Left lung (tissue), 10 donors: ENCODE results near the gene GGT6. TPM values are rescaled to one million over a fixed set of nuclear protein-coding genes. Genes with fewer than 3 reads are reported as not detected.

ENCODE experiments used
- ATAC-seq: fragments of 200-7000 bp; cut with Tn5 transposase; one replicate; pipeline ENCODE4 v1.9.1; 2020; ENCODE audit warnings: moderate library complexity
- DNase-seq, 4 donors: peaks; one replicate each; pipeline ENCODE4 v3.0.0-alpha.2; 2013 to 2020
- H3K27ac ChIP-seq, 2 donors: fragments of 200-600 bp; sonication (generic) in 1 of 2; one replicate each; pipeline versions ENCODE4 v1.5.0 to v1.8.0; 2020 to 2021
- H3K27me3 ChIP-seq, 2 donors: fragments of 200-600 bp; sonication (generic) in 1 of 2; one replicate each; pipeline versions ENCODE4 v1.5.0 to v1.8.0; 2020 to 2021
- H3K36me3 ChIP-seq, 2 donors: fragments of 200-600 bp; sonication (generic) in 1 of 2; one replicate each; pipeline versions ENCODE4 v1.5.0 to v1.8.0; 2020 to 2021
- H3K4me1 ChIP-seq, 2 donors: fragments of 200-600 bp; one replicate each; pipeline ENCODE4 v1.8.0; 2021
- H3K4me3 ChIP-seq, 2 donors: fragments of 200-600 bp; sonication (generic) in 1 of 2; one replicate each; pipeline versions ENCODE4 v1.5.0 to v1.8.0; 2020 to 2021; ENCODE audit warnings: mild to moderate bottlenecking in 1 of 2
- H3K9me3 ChIP-seq, 2 donors: fragments of 200-600 bp; sonication (generic) in 1 of 2; one replicate each; pipeline versions ENCODE4 v1.5.0 to v1.8.0; 2020 to 2021
- CTCF ChIP-seq, 2 donors: fragments of 200-600 bp; sonication (generic) in 1 of 2; IDR thresholded peaks; one replicate each; pipeline versions ENCODE4 v1.5.0 to v1.8.0; 2021; ENCODE audit warnings: antibody characterized with exemption in 2 of 2
- intact Hi-C, 2 donors: fragments of 100-400 bp; cut with DNase I; formaldehyde crosslinking; loops; one replicate each; pipeline versions ENCODE4 v1.11.2 to v1.14.2; 2022
- polyA plus RNA-seq, 6 donors: library from polyadenylated mRNA; unstranded; fragments of 120-200 nt; gene quantifications; one replicate each; pipeline ENCODE4 v1.2.1, GENCODE V29; 2013; ENCODE audit not compliant: insufficient read length in 6 of 6
- total RNA-seq, 2 donors: library from RNA; stranded (reverse); fragmentation: NEBNext Ultra II Directional; extraction: Animal tissue kit (Norgen Biotek cat#: 25700); gene quantifications; one replicate each; pipeline ENCODE4 v1.2.1, GENCODE V29; 2021
- donor health status: DM: no; HTN: yes; CAD: no.
- donor health status: DM: no; HTN: no; CAD: no.

GGT6 gene
- total and polyA plus RNA-seq, 8 donors, result 1.8 to 17.4 (median 6.4) TPM

GRCh38 chr17:4537451-4538235 is 22.7 kb downstream of the GGT6 start:
- DNase-seq, result no peak
- intact Hi-C loops, result no loop called here
- no peak for ATAC-seq
- no peaks in the 10 kb centered on the region for H3K9me3 ChIP-seq
- peaks cover 10 to 84% of the 10 kb centered on the region in 2 donors for H3K4me1 ChIP-seq
- H3K27me3 ChIP-seq, result no peaks in the 10 kb centered on the region
- no peak overlapping the region for H3K4me3 ChIP-seq
- H3K36me3 ChIP-seq, result peaks cover 0 to 62% of the 10 kb centered on the region in 2 donors
- TF ChIP-seq CTCF (IDR thresholded peaks at IDR 0.05), result no peak
- peak overlapping the region; percentile 44 to 74 for H3K27ac ChIP-seq

GRCh38 chr17:4536742-4537411 is 23.5 kb downstream of the GGT6 start:
- intact Hi-C loops, result no loop called here
- DNase-seq (no peak), ATAC-seq (peak; percentile 4)
- TF ChIP-seq CTCF (IDR thresholded peaks at IDR 0.05), result no peak
- Histone ChIP-seq H3K27me3 (no peaks in the 10 kb centered on the region), H3K36me3 (peaks cover 0 to 55% of the 10 kb centered on the region in 2 donors), H3K4me3 (no peak overlapping the region), H3K27ac (peak overlapping the region; percentile 48 to 74), H3K9me3 (no peaks in the 10 kb centered on the region), H3K4me1 (peaks cover 10 to 90% of the 10 kb centered on the region in 2 donors)

- ATAC-seq (no peak), DNase-seq (no peak)
- Histone ChIP-seq H3K9me3 (no peaks in the 10 kb centered on the region), H3K4me3 (no peak overlapping the region), H3K36me3 (peaks cover 0 to 49% of the 10 kb centered on the region in 2 donors), H3K27ac (peak overlapping the region; percentile 48 to 74), H3K4me1 (peaks cover 10 to 93% of the 10 kb centered on the region in 2 donors), H3K27me3 (no peaks in the 10 kb centered on the region)
- intact Hi-C loops, result no loop called here
- TF ChIP-seq CTCF (IDR thresholded peaks at IDR 0.05), result no peak
Observed at GRCh38 chr17:4536259-4536741, 24.1 kb downstream of the GGT6 start.

- H3K4me3 ChIP-seq, result no peak overlapping the region
- no peak for DNase-seq
- no peak for TF ChIP-seq CTCF (IDR thresholded peaks at IDR 0.05)
- peaks cover 10 to 92% of the 10 kb centered on the region in 2 donors for H3K4me1 ChIP-seq
- intact Hi-C loops, result no loop called here
- H3K9me3 ChIP-seq, result no peaks in the 10 kb centered on the region
- ATAC-seq, result no peak
- no peaks in the 10 kb centered on the region for H3K27me3 ChIP-seq
- H3K36me3 ChIP-seq, result peaks cover 0 to 44% of the 10 kb centered on the region in 2 donors
- peak overlapping the region; percentile 48 to 74 for H3K27ac ChIP-seq
Observed at GRCh38 chr17:4535667-4536258, 24.6 kb downstream of the GGT6 start.
